GM19043 (cell line): ENCODE results near the gene NDUFA3.

ENCODE experiments used
- ATAC-seq: cut with Tn5 transposase; IDR thresholded peaks from one replicate; pipeline ENCODE4 v1.9.1; 2021; ENCODE audit warnings: low read depth; ENCODE audit not compliant: unreplicated experiment

The NDUFA3 gene

DNA sequence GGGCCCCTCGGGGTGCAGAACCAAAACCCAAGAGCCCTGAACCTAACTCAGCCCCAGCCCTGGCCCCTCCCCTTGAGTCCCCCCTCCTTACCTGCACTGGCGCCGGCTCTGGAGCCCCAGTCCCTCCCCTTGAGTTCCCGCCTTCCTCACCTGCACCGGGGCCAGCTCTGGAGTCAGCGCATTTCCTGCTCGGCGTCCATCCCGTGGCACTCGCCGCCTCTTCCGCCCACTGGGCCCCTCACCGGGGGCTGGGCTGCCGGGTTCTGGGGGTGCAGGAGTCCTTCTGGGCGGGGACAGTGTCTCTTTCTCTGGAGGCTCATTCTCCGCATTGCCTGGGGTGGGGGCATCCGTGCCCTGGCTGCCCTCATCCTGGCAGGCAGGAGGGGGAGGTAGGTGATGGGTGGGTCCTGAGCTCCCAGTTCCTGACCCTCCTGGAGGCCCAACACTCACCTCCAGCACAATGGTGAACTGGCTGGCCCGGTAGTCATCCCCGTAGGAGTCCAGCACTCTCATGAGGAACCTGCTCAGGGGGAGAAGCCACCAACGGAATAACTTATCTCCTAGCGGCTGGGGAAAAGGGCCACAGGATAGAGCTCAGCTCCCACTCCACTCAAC lies 5.3 kb downstream of the NDUFA3 start:
- ATAC-seq = no peak

DNA sequence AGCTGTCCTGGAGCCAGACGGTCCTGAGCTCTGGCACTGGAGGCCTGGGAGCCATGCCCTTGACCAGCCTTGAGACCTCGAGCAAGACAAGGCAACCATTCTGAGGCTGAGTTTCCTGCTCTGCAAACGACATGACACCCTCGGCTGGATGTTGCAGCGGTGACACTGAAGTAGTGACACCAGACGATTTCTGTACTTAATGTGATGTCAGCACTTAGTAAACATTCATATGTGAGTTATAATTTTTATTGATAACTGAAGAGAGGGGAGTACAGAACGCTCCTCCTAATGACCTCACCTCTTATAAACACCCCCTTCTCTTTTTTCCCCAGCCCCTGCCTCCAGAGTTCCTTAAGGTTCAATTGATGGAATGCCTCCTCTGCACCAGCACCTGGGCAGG lies 5.8 kb downstream of the NDUFA3 start:
- ATAC-seq = no peak

DNA sequence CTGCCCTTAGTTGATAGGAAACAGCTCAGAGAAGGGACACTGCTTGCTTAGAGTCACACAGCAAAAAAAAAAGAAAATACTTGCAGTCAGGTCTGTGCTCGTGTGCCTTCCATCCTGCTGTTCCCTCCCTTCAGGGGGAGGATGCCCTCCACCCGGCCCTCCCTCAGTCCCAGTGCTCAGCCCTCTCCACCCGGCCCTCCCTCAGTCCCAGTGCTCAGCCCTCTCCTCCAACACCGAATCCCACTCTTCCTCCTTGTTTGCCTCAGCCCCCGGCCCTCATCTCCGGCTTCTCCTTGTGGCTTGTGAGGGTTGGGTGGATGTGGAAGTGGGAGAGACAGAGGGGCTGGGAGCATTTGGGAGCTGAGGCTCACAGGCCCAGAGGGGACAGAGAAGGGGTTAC lies 7.0 kb downstream of the NDUFA3 start:
- ATAC-seq = no peak

DNA sequence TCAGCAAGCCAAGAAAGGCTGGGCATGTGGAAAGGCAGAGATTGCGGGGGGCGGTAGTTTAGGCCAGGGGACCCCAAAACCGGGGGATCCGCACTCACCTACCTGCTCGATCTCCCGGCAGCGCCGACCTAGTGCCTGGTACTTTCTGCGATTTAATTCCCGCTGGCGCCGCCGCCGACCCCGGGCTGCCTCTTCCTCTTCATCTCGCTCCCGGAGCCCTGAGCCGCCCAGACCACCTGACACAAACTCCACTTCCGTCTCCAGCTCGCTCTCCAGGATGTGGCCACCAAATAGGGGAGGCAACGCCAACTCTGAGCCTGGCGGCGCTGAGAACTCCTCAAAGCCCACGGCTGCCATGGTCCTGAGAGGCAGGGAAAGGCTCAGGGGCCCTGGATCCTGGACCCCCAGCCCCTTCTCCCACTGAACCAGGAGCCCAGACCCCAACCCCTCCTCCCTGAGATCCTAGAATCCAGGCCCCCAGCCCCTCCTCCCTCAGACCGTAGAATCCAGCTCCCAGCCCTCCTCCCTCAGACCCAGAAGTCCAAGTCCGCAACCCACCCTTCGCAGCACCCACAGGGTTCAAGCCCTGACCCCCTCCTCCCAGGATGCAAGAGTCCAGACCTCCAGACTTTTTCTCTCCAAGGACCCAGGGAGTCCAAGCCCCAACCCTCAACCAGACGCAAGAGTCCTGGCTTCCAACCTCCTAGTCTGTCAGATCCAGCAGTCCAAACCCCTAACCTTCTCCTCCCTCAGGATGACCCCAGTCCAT lies 11.9 kb downstream of the NDUFA3 start:
- ATAC-seq = no peak

DNA sequence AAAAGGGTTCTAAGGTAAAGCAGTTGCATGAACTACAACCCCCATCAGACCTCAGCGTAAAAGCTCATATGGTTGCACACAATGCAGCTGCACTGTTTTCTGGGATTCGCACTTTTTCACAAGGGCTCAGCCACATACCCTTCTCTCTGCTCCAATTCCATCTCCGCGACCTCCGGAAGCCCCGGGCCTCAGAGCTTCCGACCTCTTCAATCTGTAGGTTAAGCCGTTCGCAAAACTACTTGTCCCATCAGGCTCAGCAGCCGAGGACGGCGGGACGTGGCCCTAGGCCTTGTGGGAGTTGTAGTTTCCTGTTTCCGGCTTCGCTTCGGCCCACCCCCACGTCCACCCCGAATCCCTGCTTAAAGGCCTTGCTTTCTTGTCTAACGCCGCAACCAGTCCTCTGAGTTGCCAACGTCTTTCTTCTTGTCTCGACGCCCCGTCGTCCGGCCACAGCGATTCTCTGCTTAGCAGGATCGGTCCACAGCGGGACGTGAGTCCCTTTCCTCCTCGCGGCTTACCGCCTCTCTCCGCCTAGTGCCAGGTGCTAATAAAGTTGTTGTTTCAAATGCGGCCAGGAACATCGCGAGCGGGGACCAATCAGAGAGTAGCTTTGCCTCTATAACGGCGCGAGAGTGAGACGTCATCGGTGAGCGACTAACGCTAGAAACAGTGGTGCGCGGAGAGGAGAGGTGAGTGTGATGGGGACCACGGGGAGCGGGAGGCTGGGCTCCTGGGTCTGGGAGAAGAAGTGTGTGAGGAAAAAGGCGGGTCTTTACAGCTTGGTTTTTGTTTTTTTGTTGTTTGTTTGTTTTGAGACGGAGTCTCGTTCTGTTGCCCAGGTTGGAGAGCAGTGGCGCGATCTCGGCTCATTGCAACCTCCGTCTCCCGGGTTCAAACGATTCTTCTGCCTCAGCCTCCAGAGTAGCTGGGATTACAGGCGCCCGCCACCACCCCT lies 12.7 kb downstream of the NDUFA3 start, which contains the start of the genes PRPF31 and TFPT:
PRPF31 (plus strand) TSS at position 646 of the 955 bp plus-strand sequence. CDS start 2,525 bp downstream, outside the sequence.
TFPT (minus strand) TSS at position 549 of the 955 bp plus-strand sequence; CDS start at position 161, 388 bp downstream.
- ATAC-seq = peak; percentile 64

DNA sequence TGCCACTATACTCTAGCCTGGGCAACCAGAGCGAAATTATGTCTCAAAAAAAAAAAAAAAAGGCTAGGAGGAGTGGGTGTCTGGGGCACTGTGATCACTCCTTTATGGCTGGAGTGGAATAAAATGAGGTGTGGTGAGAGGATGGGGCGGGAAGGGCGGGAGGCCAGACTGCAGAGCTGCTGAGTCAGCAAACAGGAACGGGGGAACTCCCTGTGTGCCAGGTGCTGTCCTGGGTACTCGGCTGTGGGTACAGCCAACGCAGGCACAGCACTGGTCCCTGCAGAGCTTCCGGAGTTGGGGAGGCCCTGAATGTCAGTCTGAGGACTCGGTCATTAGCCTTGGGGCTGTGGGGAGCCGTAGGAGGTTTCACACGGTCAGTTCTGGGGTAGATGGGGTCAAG lies 18.6 kb downstream of the NDUFA3 start:
- ATAC-seq = no peak

DNA sequence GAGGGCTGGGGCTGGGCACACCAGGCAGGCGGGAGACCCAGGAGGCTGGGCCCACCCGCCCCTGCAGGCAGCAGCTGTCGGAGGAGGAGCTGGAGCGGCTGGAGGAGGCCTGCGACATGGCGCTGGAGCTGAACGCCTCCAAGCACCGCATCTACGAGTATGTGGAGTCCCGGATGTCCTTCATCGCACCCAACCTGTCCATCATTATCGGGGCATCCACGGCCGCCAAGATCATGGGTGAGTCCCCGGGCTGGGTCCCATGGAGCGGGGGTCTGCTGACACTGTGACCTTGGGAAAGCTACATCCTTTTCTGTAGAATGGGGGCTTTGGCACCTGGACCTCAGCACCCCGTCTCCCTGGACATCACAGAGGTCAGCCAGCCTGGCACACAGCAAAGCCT lies 21.0 kb downstream of the NDUFA3 start:
- no peak for ATAC-seq

DNA sequence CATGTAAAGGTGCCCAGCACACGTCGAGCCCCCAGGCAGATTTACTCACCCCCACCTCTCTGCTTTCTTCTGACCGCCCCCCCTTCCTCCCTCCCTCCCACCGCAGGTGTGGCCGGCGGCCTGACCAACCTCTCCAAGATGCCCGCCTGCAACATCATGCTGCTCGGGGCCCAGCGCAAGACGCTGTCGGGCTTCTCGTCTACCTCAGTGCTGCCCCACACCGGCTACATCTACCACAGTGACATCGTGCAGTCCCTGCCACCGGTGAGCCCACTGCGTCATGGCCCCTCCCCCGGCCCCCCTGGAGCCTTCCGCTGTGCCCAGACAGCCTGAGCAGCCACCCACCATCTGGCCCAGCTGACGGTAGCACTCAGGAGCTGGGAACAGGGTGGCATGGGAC lies 21.7 kb downstream of the NDUFA3 start:
- ATAC-seq = no peak

DNA sequence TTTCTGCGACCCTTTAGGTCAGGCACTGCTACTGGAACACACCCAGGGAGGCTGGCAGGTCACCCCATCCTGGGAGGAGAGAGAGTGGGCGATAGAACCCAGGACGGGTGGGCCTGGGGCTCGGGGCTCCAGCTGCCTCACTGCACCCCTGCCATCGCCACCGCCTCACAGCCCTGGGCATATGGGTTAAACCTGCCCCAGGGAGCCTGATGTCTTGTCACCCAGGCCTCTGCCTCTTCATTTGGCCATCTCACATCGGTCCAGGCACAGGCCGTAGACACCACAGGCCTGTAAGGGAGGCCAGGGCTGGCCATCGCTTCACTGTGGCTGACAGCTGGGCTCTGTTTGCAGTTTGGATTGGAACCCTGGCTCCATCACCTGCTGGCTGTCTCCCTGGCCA lies 23.1 kb downstream of the NDUFA3 start:
- no peak for ATAC-seq

DNA sequence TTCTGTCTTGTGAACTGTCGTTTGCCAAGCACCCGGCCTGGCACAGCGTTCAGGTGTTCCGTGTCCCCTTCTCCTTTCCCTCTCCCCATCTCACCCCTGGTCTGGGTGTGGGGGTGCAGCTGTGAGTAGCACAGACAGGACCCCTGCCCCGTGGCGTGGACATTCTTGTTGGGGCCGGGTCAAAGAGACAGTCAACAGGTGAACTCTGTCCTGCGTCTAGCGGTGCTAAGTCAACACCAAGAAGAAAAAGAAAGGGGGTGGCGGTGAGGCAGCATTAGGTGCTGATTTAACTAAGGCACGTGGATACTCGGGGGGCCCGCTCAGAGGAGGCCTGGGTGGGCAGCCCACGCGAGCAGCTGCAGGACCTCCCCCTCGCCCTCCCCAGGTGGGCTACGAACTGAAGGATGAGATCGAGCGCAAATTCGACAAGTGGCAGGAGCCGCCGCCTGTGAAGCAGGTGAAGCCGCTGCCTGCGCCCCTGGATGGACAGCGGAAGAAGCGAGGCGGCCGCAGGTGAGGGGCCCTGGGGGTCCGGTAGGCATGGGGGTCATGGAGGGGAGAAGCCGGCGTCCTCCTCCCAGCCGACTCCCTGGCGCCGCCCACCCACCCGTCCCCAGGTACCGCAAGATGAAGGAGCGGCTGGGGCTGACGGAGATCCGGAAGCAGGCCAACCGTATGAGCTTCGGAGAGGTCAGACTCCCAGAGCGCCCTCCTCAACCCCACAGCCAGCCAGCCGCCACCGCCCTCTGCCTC lies 25.2 kb downstream of the NDUFA3 start:
- ATAC-seq = no peak

DNA sequence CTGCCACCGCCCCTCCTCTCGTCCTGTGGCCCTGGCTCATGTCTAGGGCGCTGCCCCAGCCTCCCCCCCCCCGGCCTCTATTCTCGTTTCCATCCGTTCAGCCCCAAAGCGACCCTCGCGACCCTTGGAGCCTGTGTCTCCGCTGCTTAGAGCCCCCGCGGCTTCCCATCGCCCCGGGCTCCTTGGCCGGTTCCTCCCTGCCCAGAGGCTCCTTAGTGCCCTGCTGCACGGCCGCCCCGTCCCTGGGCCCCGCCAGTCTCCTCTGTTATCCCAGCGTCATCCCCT lies 25.7 kb downstream of the NDUFA3 start:
- no peak for ATAC-seq

DNA sequence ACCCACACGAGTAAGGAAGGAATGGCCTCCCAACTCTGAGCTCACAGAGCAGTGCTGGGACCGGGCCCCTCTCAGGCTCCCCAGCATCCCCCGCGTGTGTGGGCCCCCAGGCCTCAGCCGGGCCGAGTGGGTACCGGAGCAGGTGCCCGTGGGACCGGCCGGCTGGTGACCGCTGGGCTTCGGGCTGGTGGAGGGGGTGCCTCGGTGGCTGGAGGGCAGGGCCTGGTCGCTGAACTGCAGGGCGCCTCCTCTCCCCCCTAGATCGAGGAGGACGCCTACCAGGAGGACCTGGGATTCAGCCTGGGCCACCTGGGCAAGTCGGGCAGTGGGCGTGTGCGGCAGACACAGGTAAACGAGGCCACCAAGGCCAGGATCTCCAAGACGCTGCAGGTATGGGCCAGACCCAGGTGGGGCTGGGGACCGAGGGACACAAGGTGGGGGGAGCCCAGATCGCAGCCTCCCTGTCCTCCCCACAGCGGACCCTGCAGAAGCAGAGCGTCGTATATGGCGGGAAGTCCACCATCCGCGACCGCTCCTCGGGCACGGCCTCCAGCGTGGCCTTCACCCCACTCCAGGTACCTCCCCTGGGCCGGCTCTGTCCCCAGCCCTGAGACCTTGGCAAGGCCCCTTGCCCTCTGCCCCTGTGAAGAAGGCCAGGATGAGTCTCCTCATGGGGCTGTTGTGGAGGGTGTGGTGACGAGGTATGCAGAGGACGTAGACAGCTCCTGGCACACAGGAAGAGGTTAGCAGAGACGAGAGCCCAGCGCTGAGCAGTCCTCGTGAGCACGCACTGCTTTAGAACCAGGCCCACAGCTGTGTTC lies 26.4 kb downstream of the NDUFA3 start:
- ATAC-seq = no peak

DNA sequence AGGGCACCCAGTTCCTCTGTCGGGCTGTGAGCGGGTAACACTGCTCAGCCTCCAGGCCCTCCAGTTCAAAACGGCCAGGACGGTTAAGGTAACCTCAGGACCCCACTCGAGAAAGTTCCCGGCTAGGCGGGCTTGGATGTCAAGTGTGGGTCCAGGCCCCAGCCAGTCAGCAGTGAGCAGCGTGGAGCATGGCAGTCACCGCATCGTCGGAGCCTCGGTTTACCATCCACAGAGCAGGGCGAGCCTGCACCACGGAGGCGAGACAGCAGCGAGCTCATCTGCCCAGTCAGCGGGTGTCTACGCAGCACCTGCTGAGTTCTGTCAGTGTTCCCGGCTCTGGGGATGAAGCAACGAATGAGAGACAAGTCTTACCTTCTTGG lies 27.0 kb downstream of the NDUFA3 start:
- no peak for ATAC-seq

DNA sequence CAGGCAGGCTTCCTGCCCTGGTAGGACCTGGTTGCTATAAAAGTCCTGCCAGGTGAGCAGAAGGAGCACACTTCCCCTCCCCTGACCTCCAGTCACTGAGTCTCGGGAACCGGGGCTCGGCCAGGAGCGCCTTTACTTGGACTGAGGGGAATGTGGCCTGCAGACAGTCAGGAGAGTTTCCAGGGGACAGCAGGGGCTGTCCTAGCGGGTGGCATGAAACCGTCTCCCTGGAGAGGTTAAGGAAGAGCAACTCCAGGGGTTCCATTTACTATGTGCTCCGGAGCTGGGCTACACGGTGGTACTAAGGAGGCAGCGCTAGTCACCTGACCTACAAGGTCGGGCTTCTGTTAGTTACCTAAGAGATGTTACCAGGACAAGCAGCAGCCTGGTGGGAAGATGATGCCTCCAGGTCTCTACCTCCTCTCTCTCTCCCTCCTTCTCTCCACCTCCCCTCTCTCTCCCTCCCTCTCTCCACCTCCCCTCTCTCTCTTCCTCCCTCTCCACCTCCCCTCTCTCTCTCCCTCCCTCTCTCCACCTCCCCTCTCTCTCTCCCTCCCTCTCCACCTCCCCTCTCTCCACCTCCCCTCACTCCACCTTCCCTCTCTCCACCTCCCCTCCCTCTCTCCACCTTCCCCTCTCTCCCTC lies 30.8 kb downstream of the NDUFA3 start:
- no peak for ATAC-seq

DNA sequence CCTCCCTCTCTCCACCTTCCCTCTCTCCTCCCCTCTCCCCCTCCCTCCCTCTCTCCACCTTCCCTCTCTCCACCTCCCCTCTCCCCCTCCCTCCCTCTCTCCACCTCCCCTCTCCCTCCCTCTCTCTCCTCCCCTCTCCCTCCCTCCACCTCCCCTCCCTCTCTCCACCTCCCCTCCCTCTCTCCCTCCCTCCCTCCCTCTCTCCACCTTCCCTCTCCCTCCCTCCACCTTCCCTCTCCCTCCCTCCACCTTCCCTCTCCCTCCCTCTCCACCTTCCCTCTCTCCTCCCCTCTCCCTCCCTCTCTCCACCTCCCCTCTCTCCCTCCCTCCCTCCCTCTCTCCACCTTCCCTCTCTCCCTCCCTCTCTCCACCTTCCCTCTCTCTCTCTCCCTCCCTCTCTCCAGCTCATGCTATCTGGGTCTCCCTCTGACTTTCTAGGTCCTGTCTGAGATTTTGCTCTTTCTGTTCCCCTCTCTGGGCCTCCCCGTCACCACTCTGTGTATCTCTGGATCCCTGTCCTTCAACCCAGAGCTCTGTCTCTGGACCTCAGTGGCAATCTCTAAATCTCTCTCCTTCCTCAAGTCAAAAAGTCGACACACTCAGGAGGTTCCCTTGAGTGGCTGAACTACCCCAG lies 31.4 kb downstream of the NDUFA3 start:
- ATAC-seq = no peak

DNA sequence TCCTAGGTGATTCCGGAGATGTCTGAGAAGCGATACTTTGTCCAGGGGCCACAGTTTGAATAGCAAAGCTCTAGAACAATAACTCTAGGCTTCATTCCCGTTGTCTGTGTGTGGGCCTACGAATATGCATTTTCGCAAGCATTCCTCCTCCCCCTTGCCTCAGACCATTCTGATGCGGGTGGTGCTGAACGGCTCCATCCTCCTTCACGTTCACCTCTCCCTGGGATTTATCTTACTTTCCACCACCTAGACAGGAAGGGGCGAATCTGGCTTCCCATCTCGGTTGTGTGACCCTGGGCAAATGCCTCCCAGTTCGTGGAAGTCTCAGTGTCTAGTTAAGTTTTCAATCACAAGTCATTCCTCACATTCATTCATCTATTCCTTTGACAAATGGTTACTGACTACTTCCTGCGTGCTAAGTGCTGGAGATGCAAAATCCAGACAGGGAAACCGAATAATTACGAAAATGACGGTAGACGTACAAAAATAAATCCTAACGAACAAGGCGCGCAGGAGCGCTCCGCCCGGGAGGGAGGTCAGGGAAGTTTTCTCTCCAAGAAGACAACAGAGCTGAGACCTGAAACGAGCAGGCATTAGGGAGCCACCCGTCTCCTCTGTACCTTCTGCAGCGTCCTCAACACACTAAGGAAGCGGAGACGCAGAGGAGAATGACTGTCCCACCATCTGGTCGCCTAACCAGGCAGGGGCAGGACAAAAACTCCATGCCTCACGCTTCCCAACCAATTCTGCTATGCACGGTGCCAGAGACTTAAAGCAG lies 33.6 kb downstream of the NDUFA3 start:
- ATAC-seq = no peak

DNA sequence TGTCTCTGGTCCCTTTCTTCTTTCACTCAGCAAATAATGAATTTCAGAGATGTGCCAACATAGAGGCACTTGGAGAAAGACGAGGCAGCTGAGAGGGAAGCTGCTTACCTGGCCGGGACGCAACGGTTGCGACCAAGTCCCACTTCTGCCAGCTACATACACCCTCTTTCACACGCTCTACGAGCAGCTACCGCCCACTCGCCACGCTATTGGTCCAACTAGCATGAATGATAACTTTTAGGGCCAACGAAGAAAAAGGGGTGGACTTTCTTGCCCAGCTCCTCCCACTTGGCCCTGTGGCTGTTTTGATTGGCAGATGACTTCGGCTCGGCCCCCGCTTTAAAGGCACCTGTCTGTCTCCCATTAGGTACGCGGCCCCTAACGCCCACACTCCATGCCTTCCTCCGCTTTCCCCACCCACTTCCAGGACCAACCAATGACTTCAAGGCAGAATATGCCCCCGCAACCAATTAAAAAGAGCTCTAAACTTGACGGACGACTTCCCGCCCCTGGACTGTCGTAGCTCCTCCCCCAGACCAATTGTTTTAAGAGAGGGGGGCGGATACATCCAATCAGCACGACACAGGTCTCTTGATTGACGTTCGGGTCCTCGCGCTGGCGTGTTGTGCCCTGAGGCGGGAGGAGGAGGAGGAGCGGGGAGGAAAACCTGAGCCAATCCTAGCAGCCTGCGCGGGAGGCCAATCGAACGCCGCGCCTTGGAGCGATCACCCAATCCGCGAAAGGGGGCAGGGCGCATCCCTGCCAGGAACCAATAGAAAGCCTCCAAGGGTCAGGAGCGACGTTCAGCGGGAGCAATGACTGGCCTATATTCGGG lies 34.4 kb downstream of the NDUFA3 start:
- ATAC-seq = peak; percentile 73
